Karpas-422 (cell line): ENCODE data around the gene IQGAP3. TPM values are rescaled to one million over a fixed set of nuclear protein-coding genes. Genes with fewer than 3 reads are reported as not detected.

Experiments used
- DNase-seq: peaks from one replicate; pipeline ENCODE4 v3.0.0-alpha.2; 2015
- H2AFZ ChIP-seq: fragments of 200-600 bp; sonication (generic); 2 replicates; pipeline ENCODE4 v1.6.1; 2014; ENCODE audit warnings: antibody characterized with exemption, low read length, mixed read lengths
- H3K27ac ChIP-seq: fragments of 200-600 bp; sonication (generic); 2 replicates; pipeline ENCODE4 v1.5.1; 2014; ENCODE audit warnings: mild to moderate bottlenecking, low read length, moderate library complexity
- H3K27me3 ChIP-seq: fragments of 200-600 bp; sonication (generic); 2 replicates; pipeline ENCODE4 v1.6.1; 2014; ENCODE audit warnings: low read length, mixed read lengths
- H3K36me3 ChIP-seq: fragments of 200-600 bp; sonication (generic); 2 replicates; pipeline ENCODE4 v1.6.1; 2014; ENCODE audit warnings: low read length, mixed read lengths; ENCODE audit not compliant: insufficient read depth
- H3K4me1 ChIP-seq: fragments of 200-600 bp; sonication (generic); 2 replicates; pipeline ENCODE4 v1.6.1; 2014; ENCODE audit warnings: mild to moderate bottlenecking, low read length, mixed read lengths
- H3K4me2 ChIP-seq: fragments of 200-600 bp; sonication (generic); 2 replicates; pipeline ENCODE4 v1.6.1; 2014; ENCODE audit warnings: low read length, low read depth, mild to moderate bottlenecking; ENCODE audit not compliant: poor library complexity, severe bottlenecking
- H3K4me3 ChIP-seq: fragments of 200-600 bp; sonication (generic); 2 replicates; pipeline ENCODE4 v1.5.1; 2014; ENCODE audit warnings: mild to moderate bottlenecking, antibody characterized with exemption, low read length, mixed read lengths
- H3K79me2 ChIP-seq: fragments of 200-600 bp; sonication (generic); 2 replicates; pipeline ENCODE4 v1.6.1; 2014; ENCODE audit warnings: mild to moderate bottlenecking, low read length, mixed read lengths
- H3K9ac ChIP-seq: fragments of 200-600 bp; sonication (generic); 2 replicates; pipeline ENCODE4 v1.6.0; 2014; ENCODE audit warnings: low read length
- H3K9me2 ChIP-seq: fragments of 200-600 bp; sonication (generic), shearing (Covaris generic); replicated peaks from 2 replicates; pipeline ENCODE4 v1.6.0; 2014; ENCODE audit warnings: mild to moderate bottlenecking, low read length, moderate library complexity; ENCODE audit not compliant: insufficient read depth
- H3K9me3 ChIP-seq: fragments of 300-700, 200-600 bp; sonication (generic); 2 replicates; pipeline ENCODE4 v1.6.1; 2014; ENCODE audit warnings: low read length, mixed read lengths
- H4K20me1 ChIP-seq: fragments of 200-600 bp; sonication (generic); 2 replicates; pipeline ENCODE4 v1.6.1; 2014; ENCODE audit warnings: mild to moderate bottlenecking, antibody characterized with exemption, low read length, low read depth; ENCODE audit not compliant: insufficient read depth
- total RNA-seq: library from RNA; depleted of rRNA; stranded (reverse); fragments of >200 nt; shearing (Covaris generic); gene quantifications from 2 replicates; pipeline ENCODE4 v1.2.3, GENCODE V29; 2014; ENCODE audit warnings: low replicate concordance

Gene IQGAP3
- total RNA-seq, 1 experiment from 2014 or later, result 0.75 TPM

DNA sequence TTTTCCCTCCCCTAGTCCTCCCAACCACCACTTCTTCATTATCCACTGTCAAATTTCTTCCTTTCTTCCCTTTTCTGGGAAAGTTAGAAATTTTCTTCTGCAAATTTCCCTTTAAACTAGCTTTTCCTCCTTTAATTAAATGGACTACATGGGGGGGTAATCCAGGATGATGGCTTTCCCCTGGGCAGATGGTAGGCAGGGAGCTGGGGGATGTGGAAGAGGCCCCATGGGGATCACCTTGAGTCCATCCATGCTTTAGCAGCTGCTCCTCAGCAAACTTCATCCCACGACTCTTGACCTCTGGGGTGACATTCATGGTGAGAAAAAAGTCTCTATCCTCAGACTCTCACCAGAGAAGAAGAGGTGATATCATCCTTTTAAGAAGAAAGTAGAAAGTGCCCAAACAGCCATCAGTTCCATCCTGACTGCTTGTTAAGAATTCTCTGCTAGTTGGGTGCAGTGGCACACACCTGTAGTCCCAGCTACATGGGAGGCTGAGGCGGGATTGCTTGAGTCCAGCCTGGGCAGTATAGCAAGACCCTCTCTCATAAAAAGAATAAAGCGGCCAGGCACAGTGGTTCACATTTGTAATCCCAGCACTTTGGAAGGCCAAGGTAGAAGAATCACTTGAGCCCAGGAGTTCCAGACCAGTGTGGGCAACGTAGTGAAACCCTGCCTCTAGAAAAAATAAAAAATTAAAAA, 26.5 kb upstream of the IQGAP3 start:
- Histone ChIP-seq H3K27me3 (no peaks in the 10 kb centered on the region), H3K4me1 (peaks cover 33% of the 10 kb centered on the region), H3K79me2 (peaks cover 35% of the 10 kb centered on the region), H3K4me3 (no peak overlapping the region; the same call in 1 of the 2 replicates), H3K9me3 (no peaks in the 10 kb centered on the region), H3K36me3 (peaks cover 42% of the 10 kb centered on the region), H3K27ac (peak overlapping the region; percentile 74; the same call in 1 of the 2 replicates), H3K4me2 (peak overlapping the region; percentile 97), H3K9ac (no peak overlapping the region), H3K9me2 (no peaks in the 10 kb centered on the region), H2AFZ (no peak overlapping the region), H4K20me1 (no peaks in the 10 kb centered on the region)
- no peak for DNase-seq

GRCh38 chr1:156598125-156598524, 25.8 kb upstream of the IQGAP3 start:
- Histone ChIP-seq H3K36me3 (peaks cover 49% of the 10 kb centered on the region), H3K9ac (no peak overlapping the region)

GRCh38 chr1:156596426-156596825, 24.1 kb upstream of the IQGAP3 start:
- no peak overlapping the region for H3K4me2 ChIP-seq
- no peak overlapping the region for H3K27ac ChIP-seq
- H3K27me3 ChIP-seq, result no peaks in the 10 kb centered on the region
- H3K36me3 ChIP-seq, result peaks cover 49% of the 10 kb centered on the region
- no peak overlapping the region for H2AFZ ChIP-seq
- no peaks in the 10 kb centered on the region for H3K9me2 ChIP-seq
- peaks cover 36% of the 10 kb centered on the region for H3K4me1 ChIP-seq
- H3K9ac ChIP-seq, result no peak overlapping the region
- no peak for DNase-seq
- H3K79me2 ChIP-seq, result peaks cover 52% of the 10 kb centered on the region
- H3K9me3 ChIP-seq, result no peaks in the 10 kb centered on the region
- H3K4me3 ChIP-seq, result no peak overlapping the region
- no peaks in the 10 kb centered on the region for H4K20me1 ChIP-seq

More at GRCh38 chr1:156598125-156598524, 25.8 kb upstream of the IQGAP3 start:
- Histone ChIP-seq H3K4me2 (no peak overlapping the region), H4K20me1 (no peaks in the 10 kb centered on the region), H3K79me2 (peaks cover 41% of the 10 kb centered on the region), H3K27me3 (no peaks in the 10 kb centered on the region), H3K9me2 (no peaks in the 10 kb centered on the region), H3K9me3 (no peaks in the 10 kb centered on the region), H3K27ac (no peak overlapping the region), H3K4me3 (no peak overlapping the region), H2AFZ (no peak overlapping the region), H3K4me1 (peaks cover 40% of the 10 kb centered on the region)
- DNase-seq, result no peak

DNA sequence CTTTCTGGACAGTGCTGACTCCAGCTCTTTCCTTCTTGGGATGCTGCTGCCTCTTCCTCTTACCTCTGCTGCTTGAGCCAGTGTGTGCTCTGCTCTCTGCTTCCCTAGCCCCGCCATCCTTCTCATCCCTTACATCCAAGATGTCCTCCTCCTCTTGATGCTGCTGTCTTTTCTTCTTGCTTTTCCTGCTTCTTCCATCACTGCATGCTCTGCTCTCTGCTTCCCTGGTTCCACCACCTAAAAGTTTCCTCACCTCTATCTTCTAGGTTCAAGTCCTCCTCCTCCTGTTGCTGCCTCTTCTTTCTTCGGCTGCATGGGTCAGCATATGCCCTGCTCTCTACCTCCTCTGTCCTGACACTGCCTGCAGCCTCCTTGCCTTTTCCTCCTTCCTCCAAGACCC, 22.7 kb upstream of the IQGAP3 start:
- Histone ChIP-seq H4K20me1 (no peaks in the 10 kb centered on the region), H3K27ac (no peak overlapping the region), H3K9me3 (no peaks in the 10 kb centered on the region), H3K9ac (no peak overlapping the region), H3K4me3 (no peak overlapping the region), H3K4me1 (peaks cover 40% of the 10 kb centered on the region), H3K36me3 (peaks cover 49% of the 10 kb centered on the region), H3K4me2 (no peak overlapping the region), H3K9me2 (no peaks in the 10 kb centered on the region), H3K27me3 (no peaks in the 10 kb centered on the region), H3K79me2 (peaks cover 38% of the 10 kb centered on the region), H2AFZ (no peak overlapping the region)
- no peak for DNase-seq

- H3K27me3 ChIP-seq, result no peaks in the 10 kb centered on the region
- H3K9me2 ChIP-seq, result no peaks in the 10 kb centered on the region
- H3K4me3 ChIP-seq, result no peak overlapping the region
- peaks cover 49% of the 10 kb centered on the region for H3K36me3 ChIP-seq
- no peak overlapping the region for H3K27ac ChIP-seq
- H3K79me2 ChIP-seq, result peaks cover 30% of the 10 kb centered on the region
- no peaks in the 10 kb centered on the region for H4K20me1 ChIP-seq
- H3K4me2 ChIP-seq, result no peak overlapping the region
- peak; percentile 61 for DNase-seq
- no peak overlapping the region for H2AFZ ChIP-seq
- H3K4me1 ChIP-seq, result peaks cover 32% of the 10 kb centered on the region
- no peaks in the 10 kb centered on the region for H3K9me3 ChIP-seq
- no peak overlapping the region for H3K9ac ChIP-seq
Measured at GRCh38 chr1:156594190-156594589, 21.8 kb upstream of the IQGAP3 start.

DNA sequence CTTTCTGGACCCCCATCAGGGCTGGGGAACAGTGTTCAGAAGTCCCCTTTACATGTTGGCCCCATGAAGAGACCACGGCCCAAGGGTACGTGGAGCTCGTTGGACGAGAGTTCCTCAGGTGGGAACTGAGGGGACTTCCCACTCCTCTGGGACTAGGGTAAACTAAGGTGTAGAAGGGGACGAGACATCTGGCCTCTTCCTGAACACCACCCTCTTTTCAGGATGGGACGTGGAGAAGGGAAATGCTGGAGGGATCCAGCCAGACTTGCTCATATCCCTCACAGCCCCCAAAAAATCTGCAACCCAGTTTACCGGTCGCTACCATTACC, 21.3 kb upstream of the IQGAP3 start:
- peaks cover 24% of the 10 kb centered on the region for H3K79me2 ChIP-seq
- no peaks in the 10 kb centered on the region for H3K9me2 ChIP-seq
- no peaks in the 10 kb centered on the region for H3K9me3 ChIP-seq
- H3K4me1 ChIP-seq, result peaks cover 27% of the 10 kb centered on the region
- H3K4me2 ChIP-seq, result peak overlapping the region; percentile 91
- H3K27ac ChIP-seq, result no peak overlapping the region
- no peaks in the 10 kb centered on the region for H3K27me3 ChIP-seq
- DNase-seq, result no peak
- H3K4me3 ChIP-seq, result no peak overlapping the region
- no peak overlapping the region for H2AFZ ChIP-seq
- peaks cover 45% of the 10 kb centered on the region; the same call in 1 of the 2 replicates for H3K36me3 ChIP-seq
- no peaks in the 10 kb centered on the region for H4K20me1 ChIP-seq
- H3K9ac ChIP-seq, result no peak overlapping the region

DNA sequence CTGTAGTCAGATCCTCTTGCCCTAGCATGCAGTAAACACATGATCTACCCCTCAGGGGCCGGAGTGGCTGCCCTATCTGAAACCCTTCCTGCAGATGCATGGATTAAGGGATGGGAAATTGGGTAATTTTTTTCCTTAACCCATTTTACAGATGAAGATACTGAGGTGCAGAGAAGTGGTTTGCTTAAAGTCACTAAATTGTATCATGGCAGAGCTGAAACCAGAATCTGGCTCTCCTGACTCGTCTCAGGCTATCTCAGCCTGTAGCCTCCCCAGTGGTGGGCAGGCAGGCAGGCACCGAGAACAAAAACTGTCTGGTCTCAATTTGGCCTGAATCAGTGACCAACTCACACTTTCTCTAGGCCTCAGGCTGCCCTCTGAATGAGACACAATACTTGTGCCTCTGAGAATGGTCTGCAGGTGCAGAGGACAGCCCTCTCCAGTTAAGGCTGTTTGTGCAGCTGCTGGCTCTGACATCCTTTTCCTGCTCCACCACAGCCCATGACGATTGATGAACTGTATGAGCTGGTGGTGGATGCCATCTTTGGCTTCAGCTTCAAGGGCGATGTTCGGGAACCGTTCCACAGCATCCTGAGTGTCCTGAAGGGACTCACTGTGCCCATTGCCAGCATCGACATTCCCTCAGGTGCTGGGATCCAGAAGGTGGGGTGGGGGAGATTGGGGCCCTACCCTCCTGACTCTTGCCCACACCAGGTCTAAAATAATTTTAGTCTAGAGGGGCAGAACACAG, 20.7 kb upstream of the IQGAP3 start:
- peaks cover 20% of the 10 kb centered on the region for H3K79me2 ChIP-seq
- H2AFZ ChIP-seq, result no peak overlapping the region
- H3K4me1 ChIP-seq, result peaks cover 27% of the 10 kb centered on the region
- H4K20me1 ChIP-seq, result no peaks in the 10 kb centered on the region
- DNase-seq, result peak; percentile 60
- peak overlapping the region; percentile 94 for H3K9ac ChIP-seq
- H3K27ac ChIP-seq, result peak overlapping the region; percentile 70
- H3K36me3 ChIP-seq, result peaks cover 41% of the 10 kb centered on the region; the same call in 1 of the 2 replicates
- no peaks in the 10 kb centered on the region for H3K27me3 ChIP-seq
- no peaks in the 10 kb centered on the region for H3K9me3 ChIP-seq
- no peaks in the 10 kb centered on the region for H3K9me2 ChIP-seq
- H3K4me2 ChIP-seq, result peak overlapping the region; percentile 91
- H3K4me3 ChIP-seq, result peak overlapping the region; percentile 97

DNA sequence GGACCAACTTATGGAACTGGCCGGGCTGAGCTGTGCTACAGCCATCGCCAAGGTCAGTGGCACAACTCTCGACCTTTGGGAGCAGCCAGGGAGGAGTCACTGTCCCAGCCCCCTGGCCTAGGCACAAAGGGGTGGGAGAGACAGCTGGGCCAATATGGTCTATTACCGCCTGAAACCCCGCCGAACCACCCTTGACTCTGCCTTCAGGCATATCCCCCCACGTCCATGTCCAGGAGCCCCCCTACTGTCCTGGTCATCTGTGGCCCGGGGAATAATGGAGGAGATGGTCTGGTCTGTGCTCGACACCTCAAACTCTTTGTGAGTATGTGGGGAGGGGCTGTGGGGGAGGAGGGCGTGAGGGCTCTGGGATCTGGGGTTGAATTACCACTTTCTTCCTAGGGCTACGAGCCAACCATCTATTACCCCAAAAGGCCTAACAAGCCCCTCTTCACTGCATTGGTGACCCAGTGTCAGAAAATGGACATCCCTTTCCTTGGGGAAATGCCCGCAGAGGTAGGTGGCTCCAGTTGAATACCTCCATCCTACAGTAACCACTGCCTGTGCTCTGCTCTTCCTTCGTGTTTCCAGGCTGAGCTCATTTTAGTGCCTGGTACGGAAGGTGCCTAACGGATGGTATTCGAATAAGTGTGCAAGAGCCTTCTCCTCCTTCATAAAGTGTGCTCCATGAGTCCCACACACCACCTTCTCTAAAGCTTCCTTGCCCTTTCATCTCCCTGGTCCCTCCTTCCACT, 20.0 kb upstream of the IQGAP3 start:
- Histone ChIP-seq H3K4me2 (peak overlapping the region; percentile 91), H3K27ac (peak overlapping the region; percentile 70), H3K79me2 (peaks cover 20% of the 10 kb centered on the region), H3K27me3 (no peaks in the 10 kb centered on the region), H3K9me2 (no peaks in the 10 kb centered on the region), H3K9me3 (no peaks in the 10 kb centered on the region), H3K4me3 (peak overlapping the region; percentile 97), H3K9ac (peak overlapping the region; percentile 94), H3K4me1 (peaks cover 27% of the 10 kb centered on the region), H3K36me3 (peaks cover 33% of the 10 kb centered on the region; the same call in 1 of the 2 replicates), H2AFZ (no peak overlapping the region; the same call in 1 of the 2 replicates), H4K20me1 (no peaks in the 10 kb centered on the region)
- peak; percentile 64 for DNase-seq
